Activated CD4-positive, alpha-beta T cell treated with anti-CD3 and anti-CD28 coated beads, Interleukin-2, amount 50 U/mL, for 4 hours (primary cell): ENCODE measurements around the gene YES1.
"Not testable (repeated sequence)": the region's sequence is repeated elsewhere in the genome, so short reads cannot be mapped to it uniquely, and the experiment has no call there.

Experiments used
- DNase-seq, 2 experiments: peaks; one replicate each; pipeline ENCODE4 v3.0.0-alpha.2; 2020

YES1 gene

DNA sequence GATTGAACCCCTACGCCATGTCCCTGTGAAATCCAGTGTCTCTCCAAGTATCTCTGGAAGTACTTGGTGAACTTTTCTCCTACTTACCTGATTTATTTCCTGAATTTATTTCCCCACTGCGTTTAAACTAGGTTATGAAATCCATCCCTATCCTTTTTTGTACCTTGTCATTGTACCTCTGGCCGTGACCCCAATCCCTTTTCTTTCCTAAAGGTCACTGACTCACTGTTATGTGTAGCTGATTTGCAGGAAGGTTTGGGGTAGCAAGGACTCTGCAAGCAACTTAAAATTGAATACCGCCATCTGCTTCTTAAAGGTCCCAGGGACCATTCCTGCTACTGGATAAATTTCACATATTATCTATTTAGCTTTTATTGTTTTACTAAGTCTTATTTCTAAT is 95.0 kb downstream of the YES1 start:
- DNase-seq: no peak

DNA sequence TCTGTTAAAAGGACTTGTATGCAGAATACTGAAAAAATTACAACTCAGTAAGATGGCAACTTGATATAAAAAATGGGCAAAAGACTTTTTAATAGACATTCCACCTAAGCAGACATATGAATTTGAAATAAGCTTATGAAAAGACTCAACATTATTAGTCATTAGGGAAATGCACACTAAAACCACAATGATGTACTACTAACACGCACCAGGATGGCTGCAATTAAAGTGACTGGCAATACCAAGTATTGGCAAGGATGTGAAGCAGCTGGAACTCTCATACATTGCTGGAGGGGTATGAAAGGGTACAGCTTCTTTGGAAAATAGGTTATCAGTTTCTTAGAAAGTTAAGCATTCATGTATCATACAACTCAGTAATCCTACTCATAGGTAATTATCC is 96.4 kb downstream of the YES1 start:
- peak; percentile 4 to 10 for DNase-seq

GRCh38 chr18:713135-713490 is 98.9 kb downstream of the YES1 start:
- no peak for DNase-seq

DNA sequence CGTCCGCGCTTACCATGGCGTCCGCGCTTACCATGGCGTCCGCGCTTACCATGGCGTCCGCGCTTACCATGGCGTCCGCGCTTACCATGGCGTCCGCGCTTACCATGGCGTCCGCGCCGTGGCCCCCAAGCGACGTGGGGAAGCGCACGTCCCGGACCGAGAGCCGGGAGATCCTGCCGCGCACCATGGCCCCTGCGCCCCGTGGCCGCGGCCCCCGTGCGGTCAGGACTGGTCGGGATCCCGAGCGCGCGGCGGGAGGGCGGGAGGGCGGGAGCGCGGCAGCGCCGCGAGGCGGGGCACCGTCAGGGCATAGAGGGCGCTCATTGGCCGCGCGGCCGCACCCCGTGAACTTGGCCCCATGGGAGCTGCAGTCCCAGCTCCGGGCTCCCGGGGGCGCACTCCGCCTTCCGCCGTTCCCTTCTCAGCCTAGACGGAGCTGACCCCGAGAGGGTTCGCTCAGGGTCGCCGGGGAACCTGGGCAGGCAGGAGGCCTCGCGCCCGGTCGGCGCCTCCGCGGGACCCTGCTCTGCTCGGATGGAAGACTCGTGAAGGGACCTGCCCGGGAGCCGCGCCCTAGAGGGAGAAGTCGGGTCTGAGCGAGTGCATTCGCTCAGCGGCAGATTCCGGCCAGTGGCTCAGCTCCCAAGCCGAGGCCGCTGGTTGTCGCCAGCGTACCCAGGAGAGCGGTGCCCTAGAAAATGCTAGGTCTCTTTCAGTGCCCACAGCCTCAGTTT is 99.5 kb downstream of the YES1 start, which contains the start of gene ENOSF1:
Gene ENOSF1, minus strand, starts transcription at position 230 of the 734 bp plus-strand sequence. Its CDS starts 43 bp downstream, at position 187.
- DNase-seq: peak; percentile 67 to 74

DNA sequence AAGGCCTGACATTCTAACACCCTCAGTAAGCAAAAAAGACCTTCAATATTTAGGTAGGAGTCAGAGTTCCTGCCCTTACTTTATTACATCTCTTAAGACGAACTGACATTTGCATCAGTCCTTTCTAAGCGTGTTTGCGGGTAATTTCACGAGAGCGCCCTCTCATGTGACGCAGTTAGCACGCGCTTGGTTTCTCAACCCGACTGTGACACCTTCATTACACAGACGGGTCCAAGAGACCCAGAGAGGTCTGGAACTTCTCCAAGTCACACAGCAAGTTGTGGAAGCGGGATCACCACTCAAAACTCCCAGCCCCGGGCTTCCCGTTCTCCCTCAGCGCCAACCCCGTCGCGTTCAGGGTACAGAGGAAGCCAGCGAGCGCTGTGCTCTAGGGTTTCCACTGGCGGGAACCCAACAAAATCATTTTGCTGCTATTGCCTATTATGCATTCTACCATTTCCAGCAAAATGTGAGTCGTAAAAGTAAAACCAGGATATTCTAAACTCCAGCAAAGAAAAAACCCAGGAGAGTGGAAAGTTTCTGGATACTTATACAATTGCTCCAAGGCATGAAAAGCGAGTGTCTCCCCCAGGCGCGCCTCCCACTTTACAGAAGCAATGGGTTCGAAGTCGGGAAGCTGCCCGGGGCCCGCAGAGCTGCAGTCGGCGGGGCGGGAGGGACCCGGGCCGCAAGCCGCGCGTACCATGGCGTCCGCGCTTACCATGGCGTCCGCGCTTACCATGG is 100.2 kb downstream of the YES1 start:
- DNase-seq: peak; percentile 68 to 75

- DNase-seq: no peak
Measured at GRCh38 chr18:711310-711656, 100.8 kb downstream of the YES1 start.

DNA sequence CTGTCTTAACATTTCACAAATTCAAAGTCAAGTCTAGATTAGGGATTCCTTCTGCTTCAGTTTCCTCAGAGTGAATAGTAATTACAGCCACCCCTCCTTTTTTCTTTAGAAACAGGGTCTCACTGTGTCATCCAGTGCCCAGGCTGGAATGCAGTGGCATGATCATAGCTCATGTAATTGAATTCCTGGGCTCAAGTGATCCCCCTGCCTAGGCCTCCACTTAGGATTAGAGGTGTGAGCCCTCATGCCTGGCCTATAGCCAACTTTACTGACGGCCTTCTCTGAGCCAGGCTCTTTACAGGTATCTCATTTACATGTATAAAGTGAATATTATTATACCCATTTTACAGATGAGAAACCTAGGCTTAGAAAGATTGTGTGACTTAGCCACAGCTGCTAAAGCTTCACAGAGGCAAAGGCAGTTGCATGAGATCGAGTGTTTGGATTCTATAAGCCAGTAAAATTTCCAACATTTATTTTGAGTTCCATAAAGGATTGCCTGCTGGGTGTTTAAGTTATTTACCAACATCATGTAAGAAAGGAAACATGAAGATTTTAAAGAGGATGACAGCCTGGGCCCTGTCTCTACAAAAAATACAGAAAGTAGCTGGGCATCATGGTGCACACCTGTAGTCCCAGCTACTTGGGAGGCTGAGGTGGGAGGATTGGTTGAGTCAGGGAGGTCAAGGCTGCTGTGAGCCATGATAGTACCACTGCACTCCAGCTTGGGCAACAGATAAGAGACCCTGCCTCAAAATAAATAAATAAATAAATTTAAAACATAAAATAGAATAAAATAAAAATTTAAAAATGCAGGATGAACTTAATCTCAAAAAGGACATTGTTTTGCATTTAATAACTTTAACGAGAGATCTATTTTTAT is 101.4 kb downstream of the YES1 start:
- DNase-seq: no peak

- DNase-seq: no peak
Measured at GRCh38 chr18:709771-710170, 102.3 kb downstream of the YES1 start.

DNA sequence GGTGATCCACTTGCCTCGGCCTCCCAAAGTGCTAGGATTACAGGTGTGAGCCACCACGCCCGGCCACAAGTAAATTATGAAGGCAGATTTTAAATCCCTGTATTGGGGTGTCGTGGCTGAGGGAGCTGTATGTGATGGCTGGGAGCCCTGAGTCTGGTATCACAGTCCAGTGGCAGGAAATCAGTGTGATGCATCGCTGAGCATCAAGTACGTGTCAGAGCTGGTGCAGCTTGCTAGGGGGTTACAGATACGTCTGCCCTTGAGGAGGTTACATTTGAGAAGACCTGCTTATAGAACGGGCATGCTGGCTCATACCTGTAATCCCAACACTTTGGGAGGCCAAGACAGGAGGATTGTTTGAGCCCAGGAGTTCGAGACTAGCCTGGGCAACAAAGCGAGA is 103.9 kb downstream of the YES1 start:
- no peak for DNase-seq

DNA sequence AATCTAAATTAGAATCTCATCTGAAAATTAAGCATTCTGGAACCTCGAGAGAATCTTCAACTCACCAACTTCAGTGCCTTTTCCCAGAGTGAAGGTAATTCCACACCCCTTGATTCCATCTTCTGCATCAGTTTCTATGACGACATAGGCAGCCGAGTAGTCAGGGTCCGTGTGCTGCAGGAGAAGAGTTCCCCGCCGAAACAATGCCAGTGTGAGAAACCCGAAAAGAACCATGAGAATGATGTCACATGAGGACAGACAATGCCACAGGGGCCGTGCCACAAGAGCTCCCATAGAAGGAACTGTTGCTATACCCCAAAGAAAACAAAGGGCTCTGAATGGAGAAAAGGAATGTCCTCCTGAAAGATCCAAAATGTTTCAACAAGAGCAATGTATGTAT is 105.6 kb downstream of the YES1 start:
- DNase-seq: no peak

GRCh38 chr18:703213-703967 is 108.7 kb downstream of the YES1 start:
- no peak for DNase-seq

DNA sequence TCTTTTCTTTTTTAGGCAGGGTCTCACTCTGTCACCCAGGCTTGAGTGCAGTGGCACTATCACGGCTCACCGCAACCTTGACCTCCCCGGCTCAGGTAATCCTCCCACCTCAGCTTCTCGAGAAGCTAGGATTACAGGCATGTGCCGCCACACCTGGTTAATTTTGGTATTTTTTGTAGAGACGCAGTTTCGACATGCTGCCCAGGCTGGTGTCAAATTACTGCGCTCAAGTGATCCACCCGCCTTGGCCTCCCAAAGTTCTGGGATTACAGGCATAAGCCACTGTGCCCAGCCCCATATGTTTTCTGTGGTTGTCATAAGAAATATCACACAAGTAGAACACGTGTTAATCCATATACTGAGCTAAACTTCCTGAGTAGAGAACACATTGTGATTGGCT is 114.2 kb downstream of the YES1 start:
- DNase-seq: no peak

DNA sequence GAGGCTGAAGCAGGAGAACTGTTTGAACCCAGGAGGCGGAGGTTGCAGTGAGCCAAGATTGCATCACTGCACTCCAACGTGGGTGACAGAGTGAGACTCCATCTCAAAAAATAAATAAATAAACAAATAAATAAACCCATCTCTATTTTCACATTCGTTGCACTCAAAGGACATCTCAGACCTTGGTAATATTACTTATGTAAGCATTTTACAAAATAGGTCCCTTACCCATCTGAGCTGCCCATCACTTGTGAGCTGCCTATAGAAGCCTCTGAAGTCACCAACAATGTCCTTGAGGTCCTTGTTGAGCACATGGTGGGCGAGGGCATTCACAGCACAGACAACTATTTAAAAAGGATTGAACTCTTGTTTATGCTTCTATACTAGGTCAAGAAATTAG is 115.0 kb downstream of the YES1 start:
- DNase-seq: no peak

- DNase-seq: no peak
Measured at GRCh38 chr18:693466-694187, 118.4 kb downstream of the YES1 start.

- no peak for DNase-seq
Measured at GRCh38 chr18:692824-693223, 119.2 kb downstream of the YES1 start.

DNA sequence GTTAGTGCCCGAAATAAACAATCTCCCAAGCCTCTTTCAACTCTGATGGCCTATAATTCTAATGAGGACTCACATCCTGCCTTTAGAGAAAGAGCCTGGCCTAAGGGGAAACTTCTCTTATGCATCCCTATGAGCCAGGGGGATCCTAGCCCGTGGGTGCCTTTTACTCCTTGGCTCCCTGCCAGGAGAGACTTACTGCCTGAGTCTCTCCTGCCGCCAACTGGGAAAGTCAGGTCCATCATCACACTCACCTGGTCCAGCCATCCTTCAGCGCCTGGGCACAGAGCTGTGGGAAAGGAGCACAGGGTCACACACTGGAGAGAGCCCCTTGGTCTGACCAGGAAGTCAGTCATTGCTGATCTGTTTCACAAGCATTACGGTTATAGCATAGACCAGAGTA is 123.7 kb downstream of the YES1 start:
- DNase-seq: no peak

DNA sequence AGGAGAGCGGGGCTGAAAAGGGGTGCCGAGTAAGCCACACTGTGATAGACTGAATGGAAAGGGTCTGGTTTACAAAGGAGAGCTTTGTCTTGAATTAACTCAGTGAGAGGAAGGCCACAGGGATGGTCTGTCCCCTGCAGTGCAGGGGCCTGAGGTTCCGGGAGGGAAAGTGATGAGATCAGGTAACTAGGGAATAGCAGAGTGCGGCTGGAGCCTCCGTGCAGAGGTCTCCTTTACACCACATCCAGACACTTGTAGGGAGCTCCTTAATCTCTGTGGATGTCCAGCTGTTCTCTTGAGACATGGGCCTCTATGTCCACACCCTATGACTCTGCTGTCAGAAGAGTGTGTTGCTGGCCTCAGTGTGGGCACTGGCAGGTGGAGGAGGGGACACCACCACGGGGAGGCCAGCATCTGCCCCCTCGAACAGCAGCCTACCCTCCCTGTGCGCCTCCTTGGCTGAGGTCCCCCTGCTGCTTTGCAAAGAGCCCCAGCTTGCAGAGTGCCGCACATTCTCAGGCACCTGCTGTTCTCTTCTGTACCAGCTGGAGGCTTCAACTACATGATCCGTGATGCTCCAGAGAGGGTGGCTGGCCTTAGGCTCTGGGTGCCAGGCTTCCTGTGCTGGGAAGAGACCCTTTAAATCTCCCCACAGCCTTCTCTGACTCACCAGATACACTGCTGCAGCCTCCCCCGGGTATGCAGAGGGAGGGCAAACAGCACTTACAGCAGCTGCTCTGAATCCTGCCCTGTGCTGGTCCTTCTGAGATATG is 125.5 kb downstream of the YES1 start:
- no peak for DNase-seq

- no peak for DNase-seq
Measured at GRCh38 chr18:685438-685837, 126.6 kb downstream of the YES1 start.

GRCh38 chr18:683531-683930 is 128.5 kb downstream of the YES1 start:
- DNase-seq: no peak

- no peak for DNase-seq
Measured at GRCh38 chr18:682833-683232, 129.2 kb downstream of the YES1 start.

GRCh38 chr18:682416-682815 is 129.6 kb downstream of the YES1 start:
- not testable (repeated sequence) for DNase-seq
